Right ventricle myocardium superior (tissue), 1 donor: ENCODE measurements around the gene TEX2. TPM values are rescaled to one million over a fixed set of nuclear protein-coding genes. Genes with fewer than 3 reads are reported as not detected.
A peak's percentile ranks its signal among the peaks of the same experiment; 100 is the strongest.
"Not testable (repeated sequence)": the region's sequence is repeated elsewhere in the genome, so short reads cannot be mapped to it uniquely, and the experiment has no call there.

ENCODE experiments used
- ATAC-seq: fragments of 200-7000 bp; cut with Tn5 transposase; one replicate; pipeline ENCODE4 v1.9.1; 2020; ENCODE audit warnings: mild to moderate bottlenecking; ENCODE audit not compliant: poor library complexity
- DNase-seq: peaks from one replicate; pipeline ENCODE4 v3.0.0-alpha.2; 2020
- intact Hi-C: fragments of 100-400 bp; cut with DNase I; formaldehyde crosslinking; loops from one replicate; pipeline ENCODE4 v1.11.2; 2022
- total RNA-seq: library from RNA; stranded (reverse); fragmentation: NEBNext Ultra II Directional; extraction: Animal tissue kit (Norgen Biotek cat#: 25700); gene quantifications from one replicate; pipeline ENCODE4 v1.2.1, GENCODE V29; 2021
- donor health status: DM: no; HTN: yes; CAD: no; lungs with severe emphysema.

TEX2 gene
- total RNA-seq, 1 donor from 2014 or later = 54.0 TPM

GRCh38 chr17:64221679-64222078 is 41.4 kb downstream of the TEX2 start:
- intact Hi-C loops = no loop called here
- DNase-seq (no peak), ATAC-seq (no peak)

GRCh38 chr17:64220604-64221003 is 42.5 kb downstream of the TEX2 start:
- not testable (repeated sequence) for ATAC-seq

GRCh38 chr17:64219571-64219970 is 43.5 kb downstream of the TEX2 start:
- intact Hi-C loops = no loop called here
- peak; percentile 33 for ATAC-seq
- DNase-seq = no peak

More at GRCh38 chr17:64220604-64221003, 42.5 kb downstream of the TEX2 start:
- DNase-seq, intact Hi-C loops: not testable (repeated sequence)

- ATAC-seq = no peak
- no peak for DNase-seq
- intact Hi-C loops = no loop called here
Measured at GRCh38 chr17:64218066-64218465, 45.0 kb downstream of the TEX2 start.

- no peak for DNase-seq
- peak; percentile 30 for ATAC-seq
- intact Hi-C loops = no loop called here
Measured at GRCh38 chr17:64217249-64217691, 45.8 kb downstream of the TEX2 start.

GRCh38 chr17:64216338-64217248 is 46.5 kb downstream of the TEX2 start:
- intact Hi-C loops = no loop called here
- DNase-seq = peak; percentile 57
- peak; percentile 76 for ATAC-seq

GRCh38 chr17:64216000-64216337 is 47.1 kb downstream of the TEX2 start:
- intact Hi-C loops = no loop called here
- DNase-seq (no peak), ATAC-seq (peak; percentile 5)

GRCh38 chr17:64214950-64215349 is 48.1 kb downstream of the TEX2 start:
- DNase-seq (no peak), ATAC-seq (no peak)
- intact Hi-C loops = no loop called here

- no peak for ATAC-seq
- intact Hi-C loops = no loop called here
- DNase-seq = no peak
Measured at GRCh38 chr17:64213995-64214811, 48.9 kb downstream of the TEX2 start.

GRCh38 chr17:64212122-64212521 is 50.9 kb downstream of the TEX2 start:
- intact Hi-C loops = no loop called here
- DNase-seq (no peak), ATAC-seq (no peak)

- DNase-seq (no peak), ATAC-seq (peak; percentile 30)
- intact Hi-C loops = no loop called here
Measured at GRCh38 chr17:64209983-64210382, 53.1 kb downstream of the TEX2 start.

GRCh38 chr17:64209356-64209941 is 53.6 kb downstream of the TEX2 start:
- ATAC-seq = peak; percentile 26
- intact Hi-C loops = no loop called here
- no peak for DNase-seq

- ATAC-seq, intact Hi-C loops, DNase-seq: not testable (repeated sequence)
Measured at GRCh38 chr17:64208656-64209055, 54.4 kb downstream of the TEX2 start.

- DNase-seq = no peak
- ATAC-seq = no peak
- intact Hi-C loops = no loop called here
Measured at GRCh38 chr17:64205804-64206203, 57.3 kb downstream of the TEX2 start.

- intact Hi-C loops = no loop called here
- ATAC-seq (peak; percentile 63), DNase-seq (no peak)
Measured at GRCh38 chr17:64203630-64204029, 59.4 kb downstream of the TEX2 start.

- intact Hi-C loops = no loop called here
- ATAC-seq = peak; percentile 76
Measured at GRCh38 chr17:64202683-64203344, 60.2 kb downstream of the TEX2 start.

GRCh38 chr17:64200080-64201032 is 62.7 kb downstream of the TEX2 start:
- ATAC-seq = peak; percentile 30
- intact Hi-C loops = no loop called here
- no peak for DNase-seq

More at GRCh38 chr17:64202683-64203344, 60.2 kb downstream of the TEX2 start:
- DNase-seq = no peak
